ENCODE measurements around the gene MAX. TPM values are rescaled to one million over a fixed set of nuclear protein-coding genes. Genes with fewer than 3 reads are reported as not detected.

The MAX gene
- total and polyA plus RNA-seq, 2 of the 8 experiments (the other 6 are each of a cell fraction or from before 2014, with no cell fraction given), result 36.9 to 65.1 TPM

- Histone ChIP-seq H3K4me2 (ENCODE audit: insufficient read depth in 1 of 2, low read depth in 2 of 2, low read length in 2 of 2) (no peak overlapping the region), H3K36me3 (ENCODE audit: control insufficient read depth in 2 of 4, insufficient read depth in 4 of 4, low read length in 3 of 4) (peaks cover 0 to 10% (median 4%) of the 10 kb centered on the region in 4 experiments; a peak in 5 of 8 replicates), H3K23ac (ENCODE audit: insufficient read length) (no peak overlapping the region), H3K27ac (ENCODE audit: low read depth, low read length) (no peak overlapping the region), H3K4ac (replicated peaks; ENCODE audit: insufficient read length, low read depth, low read length) (no peak overlapping the region), H2BK20ac (ENCODE audit: low read length) (no peak overlapping the region), H2AK5ac (ENCODE audit: low read depth, low read length) (no peak overlapping the region), H3K9me3 (ENCODE audit: insufficient read depth in 2 of 2, low read depth in 1 of 2, low read length in 1 of 2) (no peaks in the 10 kb centered on the region), H4K20me1 (replicated peaks in 1 of 2; ENCODE audit: control insufficient read depth in 1 of 2, insufficient read depth in 2 of 2, low read length in 2 of 2) (no peaks in the 10 kb centered on the region), H3K4me3 (ENCODE audit: extremely low read depth in 1 of 4, insufficient read depth in 2 of 4, low read depth in 3 of 4, low read length in 4 of 4) (no peak overlapping the region), H4K8ac (ENCODE audit: extremely low read depth, insufficient read depth, low read length) (no peak overlapping the region), H2BK120ac (replicated peaks; ENCODE audit: low read depth, low read length) (no peak overlapping the region), H3K27me3 (replicated peaks in 1 of 4; ENCODE audit: control insufficient read depth in 3 of 4, extremely low read depth in 1 of 4, insufficient read depth in 3 of 4, low read length in 3 of 4) (no peaks in the 10 kb centered on the region), H2AFZ (ENCODE audit: low read length) (no peak overlapping the region), H3K23me2 (ENCODE audit: low read depth, low read length) (no peaks in the 10 kb centered on the region), H3K56ac (replicated peaks; ENCODE audit: insufficient read length, low read depth, low read length) (no peak overlapping the region), H3K79me2 (ENCODE audit: control insufficient read depth in 1 of 2, insufficient read depth in 2 of 2, low read length in 2 of 2) (no peaks in the 10 kb centered on the region), H3K4me1 (replicated peaks in 1 of 4; ENCODE audit: control insufficient read depth in 3 of 4, insufficient read depth in 4 of 4, low read length in 3 of 4) (peaks cover 0 to 2% (median 0%) of the 10 kb centered on the region in 4 experiments; a peak in 2 of 7 replicates), H2BK12ac (ENCODE audit: low read depth, low read length) (no peak overlapping the region), H4K91ac (replicated peaks; ENCODE audit: insufficient read length, low read length) (no peak overlapping the region), H4K5ac (ENCODE audit: insufficient read length, low read depth, low read length) (no peak overlapping the region), H3K9ac (replicated peaks in 1 of 4; ENCODE audit: extremely low read depth in 1 of 4, low read depth in 3 of 4, low read length in 3 of 4) (no peak overlapping the region), H3K18ac (ENCODE audit: extremely low read depth, low read length) (no peak overlapping the region), H3K79me1 (ENCODE audit: low read depth, low read length) (no peaks in the 10 kb centered on the region), H2BK5ac (ENCODE audit: low read depth, low read length) (no peak overlapping the region), H3K14ac (ENCODE audit: insufficient read length) (no peak overlapping the region), H2BK15ac (ENCODE audit: low read length) (no peak overlapping the region)
- 98% methylated on average over 3 of the region's 3 CpGs; no CpG with 5 or more reads in 1 of the 2 experiments for WGBS, 2 experiments (ENCODE audit: extremely low coverage in 1 of 2, insufficient coverage in 1 of 2, insufficient read length in 1 of 2, insufficient replicate concordance in 2 of 2, low coverage in 1 of 2, low lambda C conversion rate in 2 of 2, missing lambda C conversion rate in 1 of 2)
- TF ChIP-seq FOSL1 (IDR thresholded peaks at IDR 0.05; ENCODE audit: insufficient read depth, low read depth, low read length), result no peak
- TF ChIP-seq JUN (IDR thresholded peaks at IDR 0.05; ENCODE audit: low read depth, low read length), result no peak
- no peak for TF ChIP-seq EP300 (IDR thresholded peaks at IDR 0.05; ENCODE audit: borderline replicate concordance in 1 of 2, low read depth in 2 of 2, low read length in 2 of 2)
- TF ChIP-seq E2F6 (IDR thresholded peaks at IDR 0.05), result no peak
- no peak for TF ChIP-seq RFX5 (IDR thresholded peaks at IDR 0.05; ENCODE audit: borderline replicate concordance, low read depth, low read length)
- no peak for TF ChIP-seq CREB1 (IDR thresholded peaks at IDR 0.05)
- no peak for TF ChIP-seq RAD21 (IDR thresholded peaks at IDR 0.05 in 1 of 2, conservative IDR thresholded peaks at IDR 0.05 in 1 of 2; ENCODE audit: low read depth in 2 of 2, low read length in 2 of 2)
- ChIA-PET POLR2A (ENCODE audit: partially characterized antibody) (interaction anchor here (1.7 kb wide), 1 partner anchor 83 kb away, joined by 4 read pairs; no protein-coding TSS in a partner anchor), CTCF (ENCODE audit: partially characterized antibody) (interaction anchor here (1.2 to 1.6 kb wide), 2 partner anchors 22 to 58 kb away, joined by 3 to 9 read pairs; no protein-coding TSS in a partner anchor)
- FAIRE-seq, result no peak
- DNase-seq (ENCODE audit: low read depth in 1 of 2, low spot score in 2 of 2), result no peak
Observed at GRCh38 chr14:65042296-65042695, 60.0 kb downstream of the MAX start.
